Skeletal muscle satellite cell (primary cell): ENCODE data around the gene TMPRSS6.

Source experiments
- H3K27me3 ChIP-seq: 2 replicates; pipeline ENCODE4 v1.7.0; 2013; ENCODE audit warnings: low read length; ENCODE audit not compliant: control insufficient read depth, insufficient read depth
- H3K36me3 ChIP-seq: 2 replicates; pipeline ENCODE4 v1.7.0; 2013; ENCODE audit warnings: mild to moderate bottlenecking, control low read depth, low read length; ENCODE audit not compliant: insufficient read depth
- H3K4me1 ChIP-seq: 2 replicates; pipeline ENCODE4 v1.7.0; 2013; ENCODE audit warnings: low read length; ENCODE audit not compliant: control insufficient read depth, insufficient read depth
- H3K4me2 ChIP-seq: 2 replicates; pipeline ENCODE4 v1.7.0; 2013; ENCODE audit warnings: mild to moderate bottlenecking, low read length
- H3K4me3 ChIP-seq: 2 replicates; pipeline ENCODE4 v1.7.0; 2013; ENCODE audit warnings: low read length
- H3K9ac ChIP-seq: 2 replicates; pipeline ENCODE4 v1.7.0; 2013; ENCODE audit warnings: mild to moderate bottlenecking, low read depth, low read length, moderate library complexity
- H3K9me3 ChIP-seq: replicated peaks from 2 replicates; pipeline ENCODE4 v1.7.0; 2013; ENCODE audit warnings: mild to moderate bottlenecking, control low read depth, low read length

TMPRSS6 gene

DNA sequence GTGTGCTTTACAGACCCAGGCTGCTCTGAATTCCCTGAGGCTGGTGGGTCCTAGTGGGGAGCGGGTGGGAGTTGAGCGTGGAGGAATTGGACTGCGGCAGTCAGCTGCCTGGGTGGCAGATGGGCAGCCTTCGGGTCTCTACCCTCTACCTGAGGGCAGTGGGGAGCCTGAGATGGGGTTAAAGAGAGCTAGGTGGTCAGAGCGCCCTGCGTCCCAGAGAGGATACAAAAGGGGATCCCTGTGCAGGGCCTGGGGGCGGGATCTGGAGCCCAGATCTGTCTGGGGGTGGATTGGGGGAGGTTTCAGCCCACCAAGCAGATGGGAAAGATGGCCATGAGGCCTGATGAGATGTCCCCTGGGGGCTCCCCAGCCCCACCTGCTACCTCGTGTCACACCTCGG is 39.8 kb downstream of the TMPRSS6 start:
- Histone ChIP-seq H3K36me3 (no peaks in the 10 kb centered on the region), H3K27me3 (peaks cover 49% of the 10 kb centered on the region), H3K4me3 (no peak overlapping the region), H3K9me3 (no peaks in the 10 kb centered on the region), H3K4me1 (no peaks in the 10 kb centered on the region), H3K9ac (no peak overlapping the region), H3K4me2 (no peak overlapping the region)

DNA sequence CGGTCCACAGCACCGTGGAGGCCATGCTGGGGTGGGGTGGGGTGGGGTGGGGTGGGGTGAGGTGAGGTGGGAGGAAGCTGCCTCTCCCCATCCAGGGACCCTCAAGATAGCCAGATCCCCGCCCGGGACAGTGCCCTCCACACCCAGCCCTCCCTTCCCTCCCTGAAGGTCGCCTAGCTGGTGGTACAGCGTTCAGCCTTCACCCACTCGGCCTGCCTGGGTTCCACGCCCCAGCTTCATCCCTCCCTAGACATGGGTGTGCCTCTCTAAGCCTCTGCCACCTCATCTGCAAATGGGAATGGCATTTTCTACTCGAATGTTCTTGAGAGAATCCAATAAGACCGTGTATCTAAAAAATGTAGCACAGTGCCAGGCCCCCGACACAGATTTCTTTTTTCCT is 40.2 kb downstream of the TMPRSS6 start:
- Histone ChIP-seq H3K4me3 (no peak overlapping the region), H3K4me2 (no peak overlapping the region), H3K27me3 (peaks cover 45% of the 10 kb centered on the region), H3K4me1 (no peaks in the 10 kb centered on the region), H3K9me3 (no peaks in the 10 kb centered on the region), H3K36me3 (no peaks in the 10 kb centered on the region), H3K9ac (no peak overlapping the region)

- no peak overlapping the region for H3K4me3 ChIP-seq
Measured at GRCh38 chr22:37068859-37069258, 40.7 kb downstream of the TMPRSS6 start.

DNA sequence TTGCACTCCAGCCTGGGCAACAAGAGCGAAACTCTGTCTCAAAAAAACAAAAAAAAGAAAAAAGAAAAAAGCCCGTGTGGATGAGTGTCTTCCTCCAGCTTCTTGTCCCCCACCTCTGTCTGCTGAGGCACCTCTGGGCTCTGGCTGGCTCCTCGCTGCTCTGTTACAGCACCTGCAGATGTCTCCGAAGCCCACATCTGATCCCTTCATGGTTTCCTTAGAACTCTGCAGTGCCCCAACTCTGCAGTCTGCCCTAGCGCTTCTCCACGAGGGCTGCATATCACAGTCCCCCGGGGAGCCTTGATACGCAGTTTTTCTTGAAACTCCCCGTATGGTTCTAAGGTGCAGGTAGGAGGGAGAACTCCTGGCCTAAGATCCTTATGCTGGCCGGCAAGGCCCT is 42.1 kb downstream of the TMPRSS6 start:
- H3K9me3 ChIP-seq, result no peaks in the 10 kb centered on the region
- H3K9ac ChIP-seq, result no peak overlapping the region
- H3K4me1 ChIP-seq, result no peaks in the 10 kb centered on the region
- no peak overlapping the region for H3K4me2 ChIP-seq
- no peak overlapping the region for H3K4me3 ChIP-seq
- H3K36me3 ChIP-seq, result no peaks in the 10 kb centered on the region
- peaks cover 33% of the 10 kb centered on the region for H3K27me3 ChIP-seq

More at GRCh38 chr22:37068859-37069258, 40.7 kb downstream of the TMPRSS6 start:
- Histone ChIP-seq H3K27me3 (peaks cover 40% of the 10 kb centered on the region), H3K36me3 (no peaks in the 10 kb centered on the region), H3K9me3 (no peaks in the 10 kb centered on the region), H3K4me1 (no peaks in the 10 kb centered on the region), H3K9ac (no peak overlapping the region), H3K4me2 (no peak overlapping the region)

DNA sequence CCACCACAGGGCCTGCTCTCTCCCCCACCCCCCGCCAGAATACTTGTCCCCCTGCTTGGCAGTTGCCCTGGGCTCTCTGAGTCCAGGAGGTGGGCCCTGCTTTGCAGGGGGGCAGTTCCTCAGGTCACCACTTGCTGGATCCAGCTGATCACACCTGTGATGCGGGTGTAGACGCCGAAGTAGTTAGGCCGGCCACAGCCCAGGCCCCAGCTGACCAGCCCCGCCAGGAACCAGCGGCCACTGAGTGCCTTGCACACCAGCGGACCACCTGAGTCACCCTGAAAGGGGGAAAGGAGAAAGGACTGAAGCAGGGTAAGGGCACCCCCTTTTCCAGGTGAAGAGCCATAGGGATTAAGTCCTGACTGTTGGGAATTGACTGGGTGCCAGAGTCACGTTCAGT is 43.6 kb downstream of the TMPRSS6 start:
- peaks cover 28% of the 10 kb centered on the region for H3K27me3 ChIP-seq
- H3K4me1 ChIP-seq, result no peaks in the 10 kb centered on the region
- H3K4me3 ChIP-seq, result no peak overlapping the region
- no peak overlapping the region for H3K4me2 ChIP-seq
- no peaks in the 10 kb centered on the region for H3K9me3 ChIP-seq
- no peaks in the 10 kb centered on the region for H3K36me3 ChIP-seq
- no peak overlapping the region for H3K9ac ChIP-seq

- no peak overlapping the region for H3K4me2 ChIP-seq
- peaks cover 23% of the 10 kb centered on the region for H3K27me3 ChIP-seq
- no peaks in the 10 kb centered on the region for H3K4me1 ChIP-seq
- no peaks in the 10 kb centered on the region for H3K36me3 ChIP-seq
- no peaks in the 10 kb centered on the region for H3K9me3 ChIP-seq
- H3K9ac ChIP-seq, result no peak overlapping the region
- no peak overlapping the region for H3K4me3 ChIP-seq
Measured at GRCh38 chr22:37065180-37065579, 44.3 kb downstream of the TMPRSS6 start.

- Histone ChIP-seq H3K4me3 (no peak overlapping the region), H3K4me1 (no peaks in the 10 kb centered on the region), H3K36me3 (no peaks in the 10 kb centered on the region), H3K27me3 (peaks cover 17% of the 10 kb centered on the region), H3K4me2 (no peak overlapping the region), H3K9ac (no peak overlapping the region), H3K9me3 (no peaks in the 10 kb centered on the region)
Measured at GRCh38 chr22:37064553-37064952, 45.0 kb downstream of the TMPRSS6 start.

DNA sequence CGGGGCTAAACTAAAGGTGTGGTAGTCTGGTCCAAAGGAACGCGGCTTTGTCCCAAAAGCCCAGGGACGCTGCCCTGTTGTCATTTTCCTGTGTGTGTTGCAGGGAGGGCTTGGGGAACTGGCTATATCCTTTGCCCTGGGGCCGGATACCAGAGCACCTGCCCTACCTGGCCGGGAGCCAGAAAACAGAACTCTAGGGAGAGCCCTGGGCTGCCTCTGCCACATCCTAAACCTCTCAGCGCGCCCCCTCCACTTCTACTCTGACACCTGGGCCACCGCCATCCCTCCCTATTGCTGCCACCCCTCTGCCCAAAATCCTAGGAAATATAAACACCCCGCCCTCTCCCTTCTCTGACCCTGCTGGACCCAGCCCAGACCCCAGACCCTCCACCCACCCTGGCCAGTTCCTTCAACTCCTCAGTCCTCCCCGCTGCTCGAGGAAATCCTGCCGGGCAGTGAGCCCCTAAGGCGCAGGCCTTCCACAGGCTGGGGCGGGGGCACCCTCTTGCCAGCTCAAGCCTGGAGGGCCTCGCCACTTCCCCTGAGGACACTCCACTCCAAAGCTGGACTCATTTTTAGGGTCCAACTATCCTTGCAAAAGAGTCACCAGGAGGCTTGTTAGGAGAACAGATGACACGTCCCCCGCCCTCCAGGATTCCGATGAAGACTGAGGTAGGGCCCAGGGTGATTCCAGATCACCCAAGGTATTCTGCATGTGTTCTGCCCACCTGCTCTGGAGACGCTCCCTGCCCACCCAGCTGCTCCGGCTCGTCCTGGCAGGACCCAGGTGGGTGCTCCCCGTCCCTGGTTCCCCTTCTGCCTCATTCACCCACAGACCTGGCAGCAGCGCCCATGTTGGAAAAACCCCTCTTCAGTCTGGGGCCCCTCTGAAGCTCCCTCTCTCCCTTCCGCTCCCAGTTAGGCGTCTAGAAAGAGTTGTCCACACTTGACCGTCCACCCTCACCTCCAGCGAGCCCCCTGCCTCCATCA is 45.8 kb downstream of the TMPRSS6 start:
- Histone ChIP-seq H3K4me1 (no peaks in the 10 kb centered on the region), H3K36me3 (no peaks in the 10 kb centered on the region), H3K27me3 (peaks cover 12% of the 10 kb centered on the region), H3K9me3 (no peaks in the 10 kb centered on the region), H3K4me2 (no peak overlapping the region), H3K4me3 (no peak overlapping the region), H3K9ac (no peak overlapping the region)

- Histone ChIP-seq H3K4me1 (no peaks in the 10 kb centered on the region), H3K9ac (no peak overlapping the region), H3K27me3 (peaks cover 4% of the 10 kb centered on the region), H3K4me3 (no peak overlapping the region), H3K36me3 (peaks cover 5% of the 10 kb centered on the region), H3K4me2 (no peak overlapping the region), H3K9me3 (no peaks in the 10 kb centered on the region)
Measured at GRCh38 chr22:37062702-37063381, 46.7 kb downstream of the TMPRSS6 start.

DNA sequence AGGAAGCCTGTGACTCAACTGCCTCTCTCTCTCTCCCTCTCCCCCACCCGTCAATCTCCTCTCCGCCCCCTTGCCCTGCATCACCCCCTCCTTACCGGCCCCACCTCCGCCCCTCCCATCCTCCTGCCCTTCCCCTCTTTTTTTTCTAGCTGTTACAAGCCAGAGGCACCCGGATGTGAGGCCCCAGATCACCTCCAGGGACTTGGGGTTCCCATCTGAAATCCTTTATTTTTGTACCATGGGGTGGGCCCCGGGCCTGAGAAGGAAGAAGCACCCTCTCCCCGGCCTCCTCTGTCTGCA is 47.2 kb downstream of the TMPRSS6 start:
- H3K36me3 ChIP-seq, result peaks cover 10% of the 10 kb centered on the region
- H3K9ac ChIP-seq, result no peak overlapping the region
- no peak overlapping the region for H3K4me2 ChIP-seq
- H3K9me3 ChIP-seq, result no peaks in the 10 kb centered on the region
- no peaks in the 10 kb centered on the region for H3K4me1 ChIP-seq
- no peak overlapping the region for H3K4me3 ChIP-seq
- H3K27me3 ChIP-seq, result no peaks in the 10 kb centered on the region

DNA sequence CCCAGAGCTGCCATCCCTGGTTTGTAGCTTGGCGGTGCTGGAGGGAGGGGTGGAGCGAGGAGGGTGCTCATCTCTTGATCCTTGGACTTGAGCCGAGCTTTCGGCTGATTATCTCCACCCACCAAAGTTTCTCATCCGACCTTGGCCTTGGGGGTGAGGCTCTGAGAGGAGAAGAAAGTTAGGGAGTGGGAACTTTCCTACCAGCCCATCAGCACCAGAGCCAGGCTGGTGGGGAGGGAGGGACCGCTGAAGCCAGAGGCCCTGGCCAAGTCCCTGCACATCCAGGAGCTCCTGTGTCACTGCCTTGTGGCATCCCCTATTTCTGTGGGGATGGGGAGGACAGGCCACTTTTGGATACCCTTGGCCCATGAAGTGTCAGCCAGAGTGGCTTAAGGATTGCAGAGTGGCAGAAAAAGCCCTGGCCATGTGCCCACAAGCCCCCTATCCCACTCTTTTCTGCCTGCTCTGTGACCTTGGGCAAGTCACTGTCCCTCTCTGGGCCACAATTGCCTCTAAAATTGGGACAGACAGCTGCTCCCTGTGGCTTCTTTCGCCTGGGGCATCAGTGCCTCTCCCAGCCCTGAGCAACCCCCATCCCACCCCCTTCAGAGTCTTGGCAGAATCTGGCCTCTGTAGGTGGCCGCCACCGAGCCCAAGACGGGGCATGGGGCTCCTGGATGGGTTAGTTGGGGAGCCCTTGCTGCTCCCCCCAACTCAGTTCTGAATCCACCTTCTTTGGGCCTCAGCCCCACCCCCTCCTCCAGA is 47.7 kb downstream of the TMPRSS6 start:
- peaks cover 14% of the 10 kb centered on the region for H3K36me3 ChIP-seq
- H3K9ac ChIP-seq, result no peak overlapping the region

More for the DNA sequence above, 47.7 kb downstream of the TMPRSS6 start:
- Histone ChIP-seq H3K4me2 (no peak overlapping the region), H3K4me3 (no peak overlapping the region), H3K4me1 (no peaks in the 10 kb centered on the region), H3K27me3 (no peaks in the 10 kb centered on the region), H3K9me3 (no peaks in the 10 kb centered on the region)
